ENCODE data around the gene PLXNC1.

DNA sequence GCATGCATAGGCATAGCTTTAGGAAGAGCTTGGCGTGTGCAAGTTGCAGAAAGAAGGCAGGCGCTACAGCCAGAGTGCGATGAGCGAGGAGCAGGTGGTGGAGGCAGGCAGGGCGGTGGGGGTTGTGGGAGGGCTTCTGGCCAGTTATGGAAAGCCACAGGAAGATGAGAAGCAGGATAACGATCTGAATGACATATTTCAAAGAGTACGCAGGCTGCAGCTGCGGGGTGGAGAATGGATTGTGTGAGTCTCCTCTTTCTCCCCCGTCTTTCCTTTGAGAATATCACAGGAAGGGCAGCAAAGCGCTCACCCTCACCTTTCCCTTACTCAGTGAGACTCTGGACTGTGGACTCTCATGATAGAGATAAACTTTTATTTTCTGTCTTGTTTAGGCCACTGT is 48.7 kb upstream of the PLXNC1 start:
- TF ChIP-seq EZH2 (IDR thresholded peaks at IDR 0.05; ENCODE audit: borderline replicate concordance, insufficient read depth, low read depth, low read length, poor library complexity, severe bottlenecking) = no peak
- TF ChIP-seq, protein P1, sequence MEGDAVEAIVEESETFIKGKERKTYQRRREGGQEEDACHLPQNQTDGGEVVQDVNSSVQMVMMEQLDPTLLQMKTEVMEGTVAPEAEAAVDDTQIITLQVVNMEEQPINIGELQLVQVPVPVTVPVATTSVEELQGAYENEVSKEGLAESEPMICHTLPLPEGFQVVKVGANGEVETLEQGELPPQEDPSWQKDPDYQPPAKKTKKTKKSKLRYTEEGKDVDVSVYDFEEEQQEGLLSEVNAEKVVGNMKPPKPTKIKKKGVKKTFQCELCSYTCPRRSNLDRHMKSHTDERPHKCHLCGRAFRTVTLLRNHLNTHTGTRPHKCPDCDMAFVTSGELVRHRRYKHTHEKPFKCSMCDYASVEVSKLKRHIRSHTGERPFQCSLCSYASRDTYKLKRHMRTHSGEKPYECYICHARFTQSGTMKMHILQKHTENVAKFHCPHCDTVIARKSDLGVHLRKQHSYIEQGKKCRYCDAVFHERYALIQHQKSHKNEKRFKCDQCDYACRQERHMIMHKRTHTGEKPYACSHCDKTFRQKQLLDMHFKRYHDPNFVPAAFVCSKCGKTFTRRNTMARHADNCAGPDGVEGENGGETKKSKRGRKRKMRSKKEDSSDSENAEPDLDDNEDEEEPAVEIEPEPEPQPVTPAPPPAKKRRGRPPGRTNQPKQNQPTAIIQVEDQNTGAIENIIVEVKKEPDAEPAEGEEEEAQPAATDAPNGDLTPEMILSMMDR (IDR thresholded peaks at IDR 0.05) = no peak

Measured in B cell (primary cell).